ENCODE results near the gene BAIAP2L1. TPM values are rescaled to one million over a fixed set of nuclear protein-coding genes. Genes with fewer than 3 reads are reported as not detected.

BAIAP2L1 gene
- total and polyA plus RNA-seq, 12 donors, result 16.9 to 49.0 (median 24.3) TPM

GRCh38 chr7:98242342-98242741 is 158.5 kb downstream of the BAIAP2L1 start:
- 89 to 100% (median 92%) methylated on average over 1 of the region's 1 CpG for WGBS, 4 donors
- Histone ChIP-seq H3K36me3 (replicated peaks in 1 of 2) (peaks cover 0 to 22% of the 10 kb centered on the region in 2 donors), H3K4me1 (replicated peaks in 1 of 2) (peaks cover 0 to 3% of the 10 kb centered on the region in 2 donors)

DNA sequence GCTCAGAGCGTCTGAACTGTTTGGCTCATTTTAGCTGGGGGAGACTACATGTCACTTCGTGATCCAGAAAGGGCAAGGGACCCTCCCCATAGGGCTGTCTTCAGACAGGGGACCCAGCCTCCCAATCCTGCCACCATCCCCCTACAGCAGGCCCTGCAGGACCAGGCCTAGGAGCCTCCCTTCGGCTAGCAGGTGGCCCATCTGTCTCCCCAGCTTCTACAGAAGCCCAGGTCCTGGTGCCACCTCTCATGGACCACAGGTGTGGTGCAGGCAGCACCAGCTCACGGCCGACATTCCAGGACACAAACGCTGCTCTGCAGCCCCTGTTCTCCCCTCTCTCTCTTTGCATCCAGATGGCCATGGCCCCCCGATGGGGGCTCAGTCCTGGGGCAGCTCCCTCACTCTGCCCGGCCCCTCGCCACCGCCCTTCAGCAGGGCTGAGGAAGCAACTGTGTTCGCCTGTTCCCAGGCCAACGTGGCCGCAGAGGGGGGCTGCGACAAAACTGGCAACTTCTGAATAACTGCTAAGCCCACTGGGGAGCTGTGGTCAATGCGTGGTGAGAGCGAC is 159.1 kb downstream of the BAIAP2L1 start:
- H3K4me3 ChIP-seq, result no peak overlapping the region
- intact Hi-C loops (cut with DNase I), result loop anchor here in 1 of 2 donors (5.0 kb wide), 1 partner anchor 219 kb away; no protein-coding TSS in a partner anchor
- peaks cover 0 to 22% of the 10 kb centered on the region in 2 donors for H3K36me3 ChIP-seq (replicated peaks in 1 of 2)
- H3K27ac ChIP-seq, result no peak overlapping the region
- 68 to 89% (median 87%) methylated on average over 3 to 16 of the region's 16 CpGs for WGBS, 4 donors
- DNase-seq, result no peak
- TF ChIP-seq POLR2A (IDR thresholded peaks at IDR 0.05) (no peak), CTCF (IDR thresholded peaks at IDR 0.05) (no peak)
- no peaks in the 10 kb centered on the region for H3K27me3 ChIP-seq
- peaks cover 0 to 3% of the 10 kb centered on the region in 2 donors for H3K4me1 ChIP-seq (replicated peaks in 1 of 2)
- H3K9me3 ChIP-seq (replicated peaks in 1 of 3), result no peaks in the 10 kb centered on the region

More at GRCh38 chr7:98242342-98242741, 158.5 kb downstream of the BAIAP2L1 start:
- no peak for DNase-seq
- intact Hi-C loops (cut with DNase I), result loop anchor here in 1 of 2 donors (5.0 kb wide), 1 partner anchor 220 kb away; no protein-coding TSS in a partner anchor
- no peaks in the 10 kb centered on the region for H3K9me3 ChIP-seq (replicated peaks in 1 of 3)
- H3K27me3 ChIP-seq, result no peaks in the 10 kb centered on the region
- H3K27ac ChIP-seq, result no peak overlapping the region
- H3K4me3 ChIP-seq, result no peak overlapping the region
- no peak for TF ChIP-seq CTCF (IDR thresholded peaks at IDR 0.05)
- TF ChIP-seq POLR2A (IDR thresholded peaks at IDR 0.05), result no peak

Other genes with a start within 250 kb of the BAIAP2L1 start
- gene BHLHA15, start 189.7 kb downstream of the BAIAP2L1 start, total RNA-seq, result 1 to 10 TPM in 3 of 9 donors, not detected in 6; 1.4 to 3.6 (median 1.9) TPM
- under 1 TPM in 1 of 3 donors, not detected in 2; 0.57 TPM for gene BHLHA15, start 189.7 kb downstream of the BAIAP2L1 start, polyA plus RNA-seq
- gene TECPR1, start 148.9 kb downstream of the BAIAP2L1 start, total RNA-seq, result 10 to 100 TPM; 10.4 to 35.0 (median 17.1) TPM
- gene TECPR1, start 148.9 kb downstream of the BAIAP2L1 start, polyA plus RNA-seq, result 10 to 100 TPM in 2 of 3 donors, 1 to 10 TPM in 1; 6.2 to 36.4 (median 12.3) TPM
- 100 to 1,000 TPM in 7 of 9 donors, 10 to 100 TPM in 2; 50.2 to 379 (median 151) TPM for gene BRI3, start 119.4 kb downstream of the BAIAP2L1 start, total RNA-seq
- 100 to 1,000 TPM; 165 to 204 (median 200) TPM for gene BRI3, start 119.4 kb downstream of the BAIAP2L1 start, polyA plus RNA-seq
- 10 to 100 TPM; 24.7 to 81.1 (median 57.4) TPM for gene NPTX2, start 216.2 kb upstream of the BAIAP2L1 start, total RNA-seq
- 10 to 100 TPM; 11.6 to 55.2 (median 18.6) TPM for gene NPTX2, start 216.2 kb upstream of the BAIAP2L1 start, polyA plus RNA-seq

Data from adrenal gland (tissue), 12 donors.